ENCODE data around the gene ANKAR.
A peak's percentile ranks its signal among the peaks of the same experiment; 100 is the strongest.

Gene ANKAR

DNA sequence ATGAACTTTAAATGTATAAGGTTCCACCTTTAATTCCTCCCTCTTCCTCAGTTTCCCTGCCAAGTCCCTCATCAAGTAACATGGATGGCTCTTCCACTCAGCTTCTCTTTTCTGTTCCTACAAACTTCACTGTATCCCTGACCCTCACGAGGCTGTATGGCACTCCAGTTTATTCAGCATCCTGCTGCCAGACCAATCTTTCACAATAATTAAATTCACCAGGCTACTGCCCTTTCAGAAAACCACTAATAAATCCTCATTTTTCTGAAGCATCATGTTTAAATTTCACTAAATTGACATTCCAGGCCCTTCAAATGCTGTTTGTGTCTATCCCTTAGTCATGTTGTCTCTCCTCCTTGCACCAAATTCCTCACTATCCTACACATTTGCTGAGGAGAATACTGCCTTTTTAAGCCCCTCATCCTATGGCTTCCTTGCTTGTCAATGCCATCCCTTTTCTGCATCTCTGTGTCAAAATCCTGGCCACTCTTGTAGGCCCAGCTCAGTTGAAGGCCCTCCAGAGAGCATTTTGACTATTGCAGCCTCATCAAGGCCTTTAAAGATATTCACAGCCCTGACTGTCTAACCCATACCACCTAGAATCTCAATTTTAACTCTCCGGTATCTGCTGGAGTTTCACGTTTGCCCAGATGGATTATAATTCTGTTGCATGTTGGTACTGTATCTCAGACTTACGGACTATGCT, 36.0 kb upstream of the ANKAR start:
- TF ChIP-seq CSDC2 (CRISPR knock-in tag; IDR thresholded peaks at IDR 0.05) (no peak), ISL1 (CRISPR knock-in tag; IDR thresholded peaks at IDR 0.05) (peak; percentile 66; the same call in 1 of the 2 replicates), RARB (CRISPR knock-in tag; IDR thresholded peaks at IDR 0.05) (no peak), TOX (CRISPR knock-in tag; IDR thresholded peaks at IDR 0.05; ENCODE audit: borderline replicate concordance) (no peak), OSR1 (CRISPR knock-in tag; IDR thresholded peaks at IDR 0.05) (no peak), ZNF70 (CRISPR knock-in tag; IDR thresholded peaks at IDR 0.05) (no peak)
- ATAC-seq, result peak; percentile 53

DNA sequence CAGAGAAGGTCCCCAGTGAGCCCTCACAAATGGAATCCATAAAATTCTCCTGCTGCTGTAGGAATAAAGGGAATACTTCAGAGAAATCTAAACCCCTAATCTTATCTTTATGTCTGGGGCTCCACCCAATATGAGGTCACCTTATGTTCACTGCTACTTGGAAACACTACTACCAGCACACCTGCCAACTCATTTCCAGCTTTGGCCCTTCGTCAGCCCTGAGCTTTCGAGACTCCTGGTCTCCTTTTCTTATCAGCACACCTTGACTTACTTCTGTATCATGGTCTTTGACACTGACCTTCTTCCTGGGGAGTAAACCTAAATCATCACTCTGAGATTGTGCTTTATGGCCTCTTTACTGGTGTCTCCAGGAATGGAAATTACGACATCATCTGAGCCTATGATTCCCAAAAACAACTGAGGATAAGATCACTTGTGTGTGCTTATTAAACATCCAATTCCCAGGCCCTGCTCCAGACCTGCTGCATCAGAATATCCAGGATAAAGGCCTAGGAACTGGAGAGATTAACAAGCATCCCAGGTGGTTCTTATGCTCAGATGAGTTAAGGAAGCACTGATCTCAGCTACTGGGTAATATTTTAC, 35.4 kb upstream of the ANKAR start:
- TF ChIP-seq, protein P1, sequence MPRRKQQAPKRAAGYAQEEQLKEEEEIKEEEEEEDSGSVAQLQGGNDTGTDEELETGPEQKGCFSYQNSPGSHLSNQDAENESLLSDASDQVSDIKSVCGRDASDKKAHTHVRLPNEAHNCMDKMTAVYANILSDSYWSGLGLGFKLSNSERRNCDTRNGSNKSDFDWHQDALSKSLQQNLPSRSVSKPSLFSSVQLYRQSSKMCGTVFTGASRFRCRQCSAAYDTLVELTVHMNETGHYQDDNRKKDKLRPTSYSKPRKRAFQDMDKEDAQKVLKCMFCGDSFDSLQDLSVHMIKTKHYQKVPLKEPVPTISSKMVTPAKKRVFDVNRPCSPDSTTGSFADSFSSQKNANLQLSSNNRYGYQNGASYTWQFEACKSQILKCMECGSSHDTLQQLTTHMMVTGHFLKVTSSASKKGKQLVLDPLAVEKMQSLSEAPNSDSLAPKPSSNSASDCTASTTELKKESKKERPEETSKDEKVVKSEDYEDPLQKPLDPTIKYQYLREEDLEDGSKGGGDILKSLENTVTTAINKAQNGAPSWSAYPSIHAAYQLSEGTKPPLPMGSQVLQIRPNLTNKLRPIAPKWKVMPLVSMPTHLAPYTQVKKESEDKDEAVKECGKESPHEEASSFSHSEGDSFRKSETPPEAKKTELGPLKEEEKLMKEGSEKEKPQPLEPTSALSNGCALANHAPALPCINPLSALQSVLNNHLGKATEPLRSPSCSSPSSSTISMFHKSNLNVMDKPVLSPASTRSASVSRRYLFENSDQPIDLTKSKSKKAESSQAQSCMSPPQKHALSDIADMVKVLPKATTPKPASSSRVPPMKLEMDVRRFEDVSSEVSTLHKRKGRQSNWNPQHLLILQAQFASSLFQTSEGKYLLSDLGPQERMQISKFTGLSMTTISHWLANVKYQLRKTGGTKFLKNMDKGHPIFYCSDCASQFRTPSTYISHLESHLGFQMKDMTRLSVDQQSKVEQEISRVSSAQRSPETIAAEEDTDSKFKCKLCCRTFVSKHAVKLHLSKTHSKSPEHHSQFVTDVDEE (CRISPR knock-in tag; IDR thresholded peaks at IDR 0.05), result no peak
- ATAC-seq, result no peak

DNA sequence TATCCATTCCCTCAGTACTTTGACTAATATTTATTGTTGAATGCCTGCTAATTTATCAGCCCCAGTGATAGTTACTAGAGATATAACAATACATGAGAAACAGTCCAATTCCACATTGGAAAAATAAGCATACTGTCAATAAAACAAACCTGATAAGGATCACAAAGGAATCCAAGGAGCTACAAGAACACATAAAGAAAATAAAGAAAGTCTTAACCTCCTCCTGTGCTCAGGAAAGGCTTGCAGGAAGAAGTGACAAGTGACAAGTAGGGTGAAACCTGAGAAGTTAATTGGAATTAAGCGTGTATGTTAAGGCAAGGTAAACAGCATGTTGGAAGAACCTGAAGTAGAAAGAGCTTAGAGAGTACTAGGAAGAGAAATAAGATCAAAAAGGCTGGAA, 33.5 kb upstream of the ANKAR start:
- TF ChIP-seq ISL1 (CRISPR knock-in tag; IDR thresholded peaks at IDR 0.05) (no peak), ARNTL (CRISPR knock-in tag; IDR thresholded peaks at IDR 0.05; ENCODE audit: borderline replicate concordance, low read depth) (no peak), ZNF8 (CRISPR knock-in tag; IDR thresholded peaks at IDR 0.05) (no peak), ZNF70 (CRISPR knock-in tag; IDR thresholded peaks at IDR 0.05) (no peak), RARB (CRISPR knock-in tag; IDR thresholded peaks at IDR 0.05) (no peak), ESRRG (CRISPR knock-in tag; IDR thresholded peaks at IDR 0.05) (no peak), ZFP3 (CRISPR knock-in tag; IDR thresholded peaks at IDR 0.05) (no peak), TCF4 (CRISPR knock-in tag; IDR thresholded peaks at IDR 0.05; ENCODE audit: borderline replicate concordance) (no peak), ZC3H10 (CRISPR knock-in tag; IDR thresholded peaks at IDR 0.05) (no peak), SNAI2 (CRISPR knock-in tag; IDR thresholded peaks at IDR 0.05) (no peak), PPARA (CRISPR knock-in tag; IDR thresholded peaks at IDR 0.05; ENCODE audit: borderline replicate concordance) (no peak), TOX (CRISPR knock-in tag; IDR thresholded peaks at IDR 0.05; ENCODE audit: borderline replicate concordance) (no peak), ZNF565 (CRISPR knock-in tag; conservative IDR thresholded peaks at IDR 0.05; ENCODE audit: low read depth) (no peak), OSR1 (CRISPR knock-in tag; IDR thresholded peaks at IDR 0.05) (no peak)
- TF ChIP-seq, protein P2, sequence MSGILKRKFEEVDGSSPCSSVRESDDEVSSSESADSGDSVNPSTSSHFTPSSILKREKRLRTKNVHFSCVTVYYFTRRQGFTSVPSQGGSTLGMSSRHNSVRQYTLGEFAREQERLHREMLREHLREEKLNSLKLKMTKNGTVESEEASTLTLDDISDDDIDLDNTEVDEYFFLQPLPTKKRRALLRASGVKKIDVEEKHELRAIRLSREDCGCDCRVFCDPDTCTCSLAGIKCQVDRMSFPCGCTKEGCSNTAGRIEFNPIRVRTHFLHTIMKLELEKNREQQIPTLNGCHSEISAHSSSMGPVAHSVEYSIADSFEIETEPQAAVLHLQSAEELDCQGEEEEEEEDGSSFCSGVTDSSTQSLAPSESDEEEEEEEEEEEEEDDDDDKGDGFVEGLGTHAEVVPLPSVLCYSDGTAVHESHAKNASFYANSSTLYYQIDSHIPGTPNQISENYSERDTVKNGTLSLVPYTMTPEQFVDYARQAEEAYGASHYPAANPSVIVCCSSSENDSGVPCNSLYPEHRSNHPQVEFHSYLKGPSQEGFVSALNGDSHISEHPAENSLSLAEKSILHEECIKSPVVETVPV (CRISPR knock-in tag; IDR thresholded peaks at IDR 0.05), result no peak
- TF ChIP-seq, protein P3, sequence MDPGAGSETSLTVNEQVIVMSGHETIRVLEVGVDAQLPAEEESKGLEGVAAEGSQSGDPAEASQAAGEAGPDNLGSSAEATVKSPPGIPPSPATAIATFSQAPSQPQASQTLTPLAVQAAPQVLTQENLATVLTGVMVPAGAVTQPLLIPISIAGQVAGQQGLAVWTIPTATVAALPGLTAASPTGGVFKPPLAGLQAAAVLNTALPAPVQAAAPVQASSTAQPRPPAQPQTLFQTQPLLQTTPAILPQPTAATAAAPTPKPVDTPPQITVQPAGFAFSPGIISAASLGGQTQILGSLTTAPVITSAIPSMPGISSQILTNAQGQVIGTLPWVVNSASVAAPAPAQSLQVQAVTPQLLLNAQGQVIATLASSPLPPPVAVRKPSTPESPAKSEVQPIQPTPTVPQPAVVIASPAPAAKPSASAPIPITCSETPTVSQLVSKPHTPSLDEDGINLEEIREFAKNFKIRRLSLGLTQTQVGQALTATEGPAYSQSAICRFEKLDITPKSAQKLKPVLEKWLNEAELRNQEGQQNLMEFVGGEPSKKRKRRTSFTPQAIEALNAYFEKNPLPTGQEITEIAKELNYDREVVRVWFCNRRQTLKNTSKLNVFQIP (CRISPR knock-in tag; IDR thresholded peaks at IDR 0.05; ENCODE audit: borderline replicate concordance, low read depth), result no peak
- TF ChIP-seq, protein P1 (CRISPR knock-in tag; IDR thresholded peaks at IDR 0.05), result no peak
- ATAC-seq, result no peak

DNA sequence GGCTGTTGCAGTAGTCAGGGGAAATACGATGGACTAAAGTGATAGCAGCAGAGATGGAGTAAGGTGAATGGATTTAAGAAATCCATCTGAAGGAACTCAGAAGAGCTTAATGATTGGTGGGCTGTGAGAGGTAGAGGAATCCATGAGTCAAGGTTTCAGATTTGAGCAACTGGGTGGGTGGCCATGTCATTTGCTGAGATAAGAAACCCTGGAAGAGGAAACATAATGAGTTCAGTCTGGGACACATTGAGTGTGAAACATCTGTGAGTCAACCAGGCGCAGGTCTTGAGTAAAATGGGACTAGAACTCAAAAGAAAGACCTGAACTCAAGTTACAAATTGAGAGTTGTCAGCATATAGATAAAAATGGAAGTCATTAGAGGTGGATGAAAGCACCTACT, 32.9 kb upstream of the ANKAR start:
- ATAC-seq, result no peak
- TF ChIP-seq, protein P4, sequence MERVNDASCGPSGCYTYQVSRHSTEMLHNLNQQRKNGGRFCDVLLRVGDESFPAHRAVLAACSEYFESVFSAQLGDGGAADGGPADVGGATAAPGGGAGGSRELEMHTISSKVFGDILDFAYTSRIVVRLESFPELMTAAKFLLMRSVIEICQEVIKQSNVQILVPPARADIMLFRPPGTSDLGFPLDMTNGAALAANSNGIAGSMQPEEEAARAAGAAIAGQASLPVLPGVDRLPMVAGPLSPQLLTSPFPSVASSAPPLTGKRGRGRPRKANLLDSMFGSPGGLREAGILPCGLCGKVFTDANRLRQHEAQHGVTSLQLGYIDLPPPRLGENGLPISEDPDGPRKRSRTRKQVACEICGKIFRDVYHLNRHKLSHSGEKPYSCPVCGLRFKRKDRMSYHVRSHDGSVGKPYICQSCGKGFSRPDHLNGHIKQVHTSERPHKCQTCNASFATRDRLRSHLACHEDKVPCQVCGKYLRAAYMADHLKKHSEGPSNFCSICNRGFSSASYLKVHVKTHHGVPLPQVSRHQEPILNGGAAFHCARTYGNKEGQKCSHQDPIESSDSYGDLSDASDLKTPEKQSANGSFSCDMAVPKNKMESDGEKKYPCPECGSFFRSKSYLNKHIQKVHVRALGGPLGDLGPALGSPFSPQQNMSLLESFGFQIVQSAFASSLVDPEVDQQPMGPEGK (CRISPR knock-in tag; IDR thresholded peaks at IDR 0.05; ENCODE audit: borderline replicate concordance), result no peak
- TF ChIP-seq, protein P5, sequence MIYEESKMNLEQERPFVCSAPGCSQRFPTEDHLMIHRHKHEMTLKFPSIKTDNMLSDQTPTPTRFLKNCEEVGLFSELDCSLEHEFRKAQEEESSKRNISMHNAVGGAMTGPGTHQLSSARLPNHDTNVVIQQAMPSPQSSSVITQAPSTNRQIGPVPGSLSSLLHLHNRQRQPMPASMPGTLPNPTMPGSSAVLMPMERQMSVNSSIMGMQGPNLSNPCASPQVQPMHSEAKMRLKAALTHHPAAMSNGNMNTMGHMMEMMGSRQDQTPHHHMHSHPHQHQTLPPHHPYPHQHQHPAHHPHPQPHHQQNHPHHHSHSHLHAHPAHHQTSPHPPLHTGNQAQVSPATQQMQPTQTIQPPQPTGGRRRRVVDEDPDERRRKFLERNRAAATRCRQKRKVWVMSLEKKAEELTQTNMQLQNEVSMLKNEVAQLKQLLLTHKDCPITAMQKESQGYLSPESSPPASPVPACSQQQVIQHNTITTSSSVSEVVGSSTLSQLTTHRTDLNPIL (CRISPR knock-in tag; IDR thresholded peaks at IDR 0.05; ENCODE audit: low read depth), result no peak
- TF ChIP-seq ARNTL (CRISPR knock-in tag; IDR thresholded peaks at IDR 0.05; ENCODE audit: borderline replicate concordance, low read depth) (no peak), SNAI2 (CRISPR knock-in tag; IDR thresholded peaks at IDR 0.05) (no peak), GLIS3 (CRISPR knock-in tag; IDR thresholded peaks at IDR 0.05) (no peak)
- TF ChIP-seq, protein P3 (CRISPR knock-in tag; IDR thresholded peaks at IDR 0.05; ENCODE audit: borderline replicate concordance, low read depth), result no peak

Measured in SK-N-SH treated with all-trans-retinoic acid at 6 μM for 48 hours (cell line).